GM13976 (cell line): ENCODE measurements around the gene BTD.

Experiments
- DNase-seq: peaks from one replicate; pipeline ENCODE4 v3.0.0; 2012; ENCODE audit warnings: low spot score
- CTCF ChIP-seq: IDR thresholded peaks from 2 replicates; pipeline ENCODE4 v1.5.1; 2012; ENCODE audit warnings: borderline replicate concordance, mild to moderate bottlenecking; ENCODE audit not compliant: insufficient read depth; ENCODE audit errors: extremely low read depth, missing control alignments, control extremely low read depth
- in situ Hi-C: fragments of 300-500 bp; cut with MboI; formaldehyde crosslinking; loops from one replicate; pipeline ENCODE4 v1.12.0; 2022; ENCODE audit warnings: low sequenced_read_pairs, mixed read lengths, inconsistent platforms; ENCODE audit not compliant: unreplicated experiment

Gene BTD

GRCh38 chr3:15581471-15582394 lies 19.8 kb upstream of the BTD start:
- in situ Hi-C loops: no loop called here
- no peak for DNase-seq
- no peak for TF ChIP-seq CTCF

GRCh38 chr3:15585111-15585845 lies 16.3 kb upstream of the BTD start:
- DNase-seq: no peak
- TF ChIP-seq CTCF: no peak
- in situ Hi-C loops: no loop called here

GRCh38 chr3:15591242-15591641 lies 10.3 kb upstream of the BTD start:
- no peak for DNase-seq
- in situ Hi-C loops: no loop called here
- TF ChIP-seq CTCF: no peak

GRCh38 chr3:15591928-15592327 lies 9.6 kb upstream of the BTD start:
- in situ Hi-C loops: no loop called here
- no peak for DNase-seq
- no peak for TF ChIP-seq CTCF

- TF ChIP-seq CTCF: no peak
- in situ Hi-C loops: no loop called here
- DNase-seq: no peak
These were observed 8.6 kb upstream of the BTD start for GRCh38 chr3:15592968-15593367.

- DNase-seq: no peak
- no peak for TF ChIP-seq CTCF
- in situ Hi-C loops: no loop called here
These were observed 5.6 kb upstream of the BTD start for GRCh38 chr3:15595955-15596354.

GRCh38 chr3:15601046-15601398 lies 523 bp upstream of the BTD start:
- in situ Hi-C loops: no loop called here
- no peak for TF ChIP-seq CTCF
- no peak for DNase-seq
